Endothelial cell of umbilical vein (primary cell): ENCODE data around the gene DDX55. TPM values are rescaled to one million over a fixed set of nuclear protein-coding genes. Genes with fewer than 3 reads are reported as not detected.

Experiments
- BruUV-seq: library from RNA; stranded (reverse); fragments of 400-500 nt; replicated peaks from 2 replicates; lab custom pipeline; 2021; lab: Mats Ljungman, UMichigan
- CTCF ChIA-PET: fragments of 300-600, 350-600 bp; sonication (Branson Sonifier 250); formaldehyde crosslinking; loops from one replicate; lab custom pipeline; 2021; ENCODE audit warnings: antibody characterized with exemption, inconsistent platforms; lab: Charles Lee
- POLR2A ChIA-PET: fragments of 300-600, 350-600 bp; sonication (Branson Sonifier 250); formaldehyde crosslinking; loops from one replicate; lab custom pipeline; 2021; ENCODE audit warnings: antibody characterized with exemption, inconsistent platforms; lab: Charles Lee
- DNase-seq: peaks from one replicate; pipeline ENCODE4 v3.0.0-alpha.2; 2011; ENCODE audit warnings: low read depth, low spot score
- FAIRE-seq: peaks from 2 replicates; lab custom pipeline; 2011; peaks lifted over from hg19 to GRCh38; lab: Jason Lieb, UNC
- H2AFZ ChIP-seq: 2 replicates; pipeline ENCODE4 v1.6.0; 2012; ENCODE audit warnings: low read depth, low read length, control low read depth, inconsistent platforms
- H3K27ac ChIP-seq: 2 replicates; pipeline ENCODE4 v1.5.1; 2011; ENCODE audit warnings: low read depth, mild to moderate bottlenecking, control low read depth, low read length, moderate library complexity; ENCODE audit not compliant: insufficient read depth
- H3K27me3 ChIP-seq, 2 experiments: 2 replicates each; pipeline versions ENCODE4 v1.6.0 to v1.6.1; 2011; ENCODE audit warnings: low read length in 2 of 2, mixed read lengths in 1 of 2; ENCODE audit not compliant: control insufficient read depth in 2 of 2, insufficient read depth in 2 of 2
- H3K36me3 ChIP-seq, 2 experiments: 2 replicates in 1 of 2; 3 replicates in 1 of 2; pipeline ENCODE4 v1.5.1; 2011; ENCODE audit warnings: low read length in 2 of 2, mild to moderate bottlenecking in 1 of 2, moderate library complexity in 1 of 2; ENCODE audit not compliant: control insufficient read depth in 2 of 2, insufficient read depth in 2 of 2; ENCODE audit errors: extremely low read depth in 1 of 2
- H3K4me1 ChIP-seq: 3 replicates; pipeline ENCODE4 v1.5.1; 2011; ENCODE audit warnings: mild to moderate bottlenecking, low read length; ENCODE audit not compliant: control insufficient read depth, insufficient read depth; ENCODE audit errors: extremely low read depth
- H3K4me2 ChIP-seq: 2 replicates; pipeline ENCODE4 v1.6.1; 2011; ENCODE audit warnings: low read length, control low read depth, mixed read lengths; ENCODE audit not compliant: insufficient read depth
- H3K4me3 ChIP-seq, 3 experiments: fragments of 200-600 bp in 1 of 3; sonication (generic), shearing (Covaris generic) in 1 of 3; replicated peaks in 1 of 3; 2 replicates each; pipeline ENCODE4 v1.5.1; 2011 to 2016; ENCODE audit warnings: control low read depth in 3 of 3, low read length in 3 of 3, mild to moderate bottlenecking in 2 of 3, inconsistent platforms in 1 of 3, low read depth in 1 of 3, moderate library complexity in 1 of 3; ENCODE audit not compliant: insufficient read depth in 1 of 3
- H3K79me2 ChIP-seq: 2 replicates; pipeline ENCODE4 v1.6.0; 2012; ENCODE audit warnings: low read length, inconsistent platforms; ENCODE audit not compliant: control insufficient read depth, insufficient read depth
- H3K9ac ChIP-seq: replicated peaks from 2 replicates; pipeline ENCODE3; 2011; ENCODE audit warnings: low read length, control low read depth; ENCODE audit not compliant: insufficient read depth; ENCODE audit errors: extremely low read depth
- H3K9me1 ChIP-seq: replicated peaks from 3 replicates; pipeline ENCODE4 v1.6.0; 2011; ENCODE audit warnings: mild to moderate bottlenecking, low read length; ENCODE audit not compliant: control insufficient read depth, insufficient read depth; ENCODE audit errors: extremely low read depth
- H3K9me3 ChIP-seq: replicated peaks from 2 replicates; pipeline ENCODE4 v1.5.1; 2012; ENCODE audit warnings: low read length, inconsistent platforms; ENCODE audit not compliant: control insufficient read depth, insufficient read depth
- H4K20me1 ChIP-seq: replicated peaks from 2 replicates; pipeline ENCODE3; 2011; ENCODE audit warnings: mild to moderate bottlenecking, low read length; ENCODE audit not compliant: control insufficient read depth, insufficient read depth; ENCODE audit errors: extremely low read depth
- EZH2 ChIP-seq: IDR thresholded peaks from 2 replicates; pipeline ENCODE4 v1.6.1; 2012; ENCODE audit warnings: borderline replicate concordance, low read depth, mild to moderate bottlenecking, moderate library complexity, low read length, inconsistent platforms; ENCODE audit not compliant: severe bottlenecking
- FOS ChIP-seq: IDR thresholded peaks from 2 replicates; pipeline ENCODE4 v1.6.1; 2011; ENCODE audit warnings: mild to moderate bottlenecking, low read length, moderate library complexity, borderline replicate concordance; ENCODE audit not compliant: insufficient read depth
- GATA2 ChIP-seq: IDR thresholded peaks from 2 replicates; pipeline ENCODE4 v1.7.0; 2011; ENCODE audit warnings: low read depth, mild to moderate bottlenecking, moderate library complexity, mixed read lengths, low read length; ENCODE audit not compliant: insufficient read length, insufficient read depth
- JUN ChIP-seq: IDR thresholded peaks from 2 replicates; pipeline ENCODE4 v1.6.1; 2011; ENCODE audit warnings: borderline replicate concordance, low read depth; ENCODE audit not compliant: insufficient read length, insufficient read depth
- MAX ChIP-seq: IDR thresholded peaks from 2 replicates; pipeline ENCODE4 v1.6.1; 2011; ENCODE audit not compliant: insufficient read depth, insufficient read length
- MYC ChIP-seq: IDR thresholded peaks from one replicate; pipeline ENCODE4 v1.6.1; 2011; ENCODE audit warnings: mild to moderate bottlenecking, low read depth, low read length
- POLR2A ChIP-seq: IDR thresholded peaks from 2 replicates; pipeline ENCODE4 v1.6.1; 2012; ENCODE audit warnings: low read depth, mild to moderate bottlenecking, control low read depth, low read length
- POLR2AphosphoS5 ChIP-seq: IDR thresholded peaks from 2 replicates; pipeline ENCODE4 v1.6.1; 2012; ENCODE audit warnings: low read depth, mild to moderate bottlenecking, control low read depth, low read length, moderate library complexity; ENCODE audit not compliant: insufficient read depth
- dilution Hi-C: fragments of 300-500 bp; cut with MboI; formaldehyde crosslinking; loops from one replicate; pipeline ENCODE4 v1.15.0; 2019; ENCODE audit warnings: low sequenced_read_pairs; ENCODE audit not compliant: extremely low pct_ligation_motif_present
- intact Hi-C: fragments of 100-400 bp; cut with micrococcal nuclease; formaldehyde crosslinking; loops from one replicate; pipeline ENCODE4 v1.10.0; 2022
- polyA plus RNA-seq, 4 experiments: library from polyadenylated mRNA; depleted of rRNA in 3 of 4; stranded (reverse) in 3 of 4; unstranded in 1 of 4; fragments of >200 nt; gene quantifications; 2 replicates each; pipeline versions ENCODE4 v1.2.1 to v1.2.3, GENCODE V29; 2011 to 2012; ENCODE audit warnings: missing spikeins in 1 of 4
- total RNA-seq: library from RNA; stranded (reverse); gene quantifications from 2 replicates; pipeline ENCODE4 v1.2.3, GENCODE V29; 2021
- TF ChIP-seq, protein P1 (sequence below), 2 donors: IDR thresholded peaks; 1 replicate in 1 of 2; 2 replicates in 1 of 2; pipeline ENCODE4 v1.5.1; 2011; ENCODE audit warnings: low read length in 2 of 2, mild to moderate bottlenecking in 2 of 2, moderate library complexity in 2 of 2, control low read depth in 1 of 2, inconsistent platforms in 1 of 2, low read depth in 1 of 2; ENCODE audit not compliant: insufficient read depth in 1 of 2; ENCODE audit errors: extremely low read depth in 1 of 2

DDX55 gene
- total and polyA plus RNA-seq, 2 donors (not counting 3 experiments of a cell fraction or from before 2014, with no cell fraction given) = 17.8 to 25.9 TPM

GRCh38 chr12:123595729-123596128, 6.2 kb upstream of the DDX55 start:
- H3K27ac ChIP-seq = no peak overlapping the region
- peaks cover 15% of the 10 kb centered on the region for H3K4me1 ChIP-seq
- no TSS peak for BruUV-seq
- H2AFZ ChIP-seq = no peak overlapping the region
- no peak for TF ChIP-seq FOS
- no peak for TF ChIP-seq JUN
- TF ChIP-seq, protein P1, sequence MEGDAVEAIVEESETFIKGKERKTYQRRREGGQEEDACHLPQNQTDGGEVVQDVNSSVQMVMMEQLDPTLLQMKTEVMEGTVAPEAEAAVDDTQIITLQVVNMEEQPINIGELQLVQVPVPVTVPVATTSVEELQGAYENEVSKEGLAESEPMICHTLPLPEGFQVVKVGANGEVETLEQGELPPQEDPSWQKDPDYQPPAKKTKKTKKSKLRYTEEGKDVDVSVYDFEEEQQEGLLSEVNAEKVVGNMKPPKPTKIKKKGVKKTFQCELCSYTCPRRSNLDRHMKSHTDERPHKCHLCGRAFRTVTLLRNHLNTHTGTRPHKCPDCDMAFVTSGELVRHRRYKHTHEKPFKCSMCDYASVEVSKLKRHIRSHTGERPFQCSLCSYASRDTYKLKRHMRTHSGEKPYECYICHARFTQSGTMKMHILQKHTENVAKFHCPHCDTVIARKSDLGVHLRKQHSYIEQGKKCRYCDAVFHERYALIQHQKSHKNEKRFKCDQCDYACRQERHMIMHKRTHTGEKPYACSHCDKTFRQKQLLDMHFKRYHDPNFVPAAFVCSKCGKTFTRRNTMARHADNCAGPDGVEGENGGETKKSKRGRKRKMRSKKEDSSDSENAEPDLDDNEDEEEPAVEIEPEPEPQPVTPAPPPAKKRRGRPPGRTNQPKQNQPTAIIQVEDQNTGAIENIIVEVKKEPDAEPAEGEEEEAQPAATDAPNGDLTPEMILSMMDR (IDR thresholded peaks at IDR 0.05; ENCODE audit: extremely low read depth in 1 of 2, insufficient read depth in 1 of 2, low read depth in 1 of 2, low read length in 2 of 2) = no peak
- no peak overlapping the region for H3K9ac ChIP-seq
- ChIA-PET POLR2A (no interaction called here), CTCF (no interaction called here)
- no peaks in the 10 kb centered on the region for H3K27me3 ChIP-seq
- dilution Hi-C loops (no loop called here), intact Hi-C loops (no loop called here)
- H3K79me2 ChIP-seq = peaks cover 47% of the 10 kb centered on the region
- H3K4me2 ChIP-seq = no peak overlapping the region
- no peak overlapping the region for H3K4me3 ChIP-seq
- DNase-seq = no peak
- H3K9me3 ChIP-seq = no peaks in the 10 kb centered on the region
- peaks cover 3% of the 10 kb centered on the region for H4K20me1 ChIP-seq
- FAIRE-seq = no peak
- peaks cover 13 to 14% of the 10 kb centered on the region in 2 experiments for H3K36me3 ChIP-seq
- no peaks in the 10 kb centered on the region for H3K9me1 ChIP-seq

DNA sequence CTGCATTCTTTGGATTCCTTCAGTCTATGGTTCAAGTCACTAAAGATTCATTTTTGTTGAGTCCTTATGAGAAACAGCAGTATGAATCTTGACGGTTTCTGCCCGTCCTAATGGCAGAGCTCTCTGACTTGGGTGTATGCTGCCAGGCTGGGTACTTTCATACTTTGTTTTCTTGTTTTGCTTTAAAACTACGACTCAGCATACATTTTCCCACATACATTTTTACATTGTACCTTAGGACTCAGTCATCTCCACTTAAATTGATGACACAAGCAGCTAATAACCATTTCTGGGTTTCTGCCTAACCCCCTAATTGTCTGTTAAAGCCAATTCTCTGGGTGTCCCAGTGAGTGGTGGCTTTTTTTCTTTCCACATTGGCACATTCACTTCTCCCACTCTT, 4.8 kb upstream of the DDX55 start:
- CTCF ChIA-PET = no interaction called here
- H4K20me1 ChIP-seq = peaks cover 1% of the 10 kb centered on the region
- no TSS peak for BruUV-seq

More for the DNA sequence above, 4.8 kb upstream of the DDX55 start:
- Histone ChIP-seq H3K4me1 (peaks cover 2% of the 10 kb centered on the region), H3K4me2 (no peak overlapping the region), H3K79me2 (peaks cover 40% of the 10 kb centered on the region), H3K9me1 (no peaks in the 10 kb centered on the region), H3K36me3 (peaks cover 9 to 14% of the 10 kb centered on the region in 2 experiments), H3K9me3 (no peaks in the 10 kb centered on the region), H2AFZ (no peak overlapping the region), H3K9ac (no peak overlapping the region), H3K27ac (no peak overlapping the region), H3K4me3 (no peak overlapping the region), H3K27me3 (no peaks in the 10 kb centered on the region)
- no peak for TF ChIP-seq EZH2
- no peak for TF ChIP-seq POLR2AphosphoS5
- TF ChIP-seq MAX = no peak
- TF ChIP-seq POLR2A = no peak
- no peak for TF ChIP-seq GATA2
- TF ChIP-seq FOS = no peak
- no peak for TF ChIP-seq JUN
- TF ChIP-seq, protein P1 (IDR thresholded peaks at IDR 0.05; ENCODE audit: extremely low read depth in 1 of 2, insufficient read depth in 1 of 2, low read depth in 1 of 2, low read length in 2 of 2) = no peak
- no peak for TF ChIP-seq MYC
- FAIRE-seq (no peak), DNase-seq (no peak)
- intact Hi-C loops = no loop called here
- POLR2A ChIA-PET = no interaction called here
- dilution Hi-C loops = no loop called here
